Ovary (tissue), 9 donors: ENCODE data around the gene GANC. TPM values are rescaled to one million over a fixed set of nuclear protein-coding genes. Genes with fewer than 3 reads are reported as not detected.
"Not testable (repeated sequence)": the region's sequence is repeated elsewhere in the genome, so short reads cannot be mapped to it uniquely, and the experiment has no call there.

Experiments used
- DNase-seq, 5 donors: peaks; one replicate each; pipeline ENCODE4 v3.0.0-alpha.2; 2019 to 2020
- H3K27ac ChIP-seq, 2 donors: fragments of 200-600 bp; one replicate each; pipeline versions ENCODE4 v1.5.1 to v1.8.0; 2019 to 2022
- H3K27me3 ChIP-seq: fragments of 200-600 bp; one replicate; pipeline ENCODE4 v1.8.0; 2022
- H3K36me3 ChIP-seq: fragments of 200-600 bp; sonication (generic); one replicate; pipeline ENCODE4 v1.5.1; 2019
- H3K4me1 ChIP-seq: one replicate; pipeline ENCODE4 v1.8.1; 2013; ENCODE audit warnings: mild to moderate bottlenecking, moderate library complexity; ENCODE audit not compliant: insufficient read depth
- H3K4me3 ChIP-seq: fragments of 200-600 bp; sonication (generic); one replicate; pipeline ENCODE4 v1.5.1; 2017
- H3K9me3 ChIP-seq, 2 donors: fragments of 200-600 bp in 1 of 2; sonication (generic) in 1 of 2; one replicate each; pipeline versions ENCODE4 v1.5.1 to v1.8.1; 2013 to 2019; ENCODE audit warnings: mild to moderate bottlenecking in 1 of 2, moderate library complexity in 1 of 2
- CTCF ChIP-seq, 3 donors: fragments of 450-650 bp in 2 of 3; fragments of 200-600 bp in 1 of 3; IDR thresholded peaks; one replicate each; pipeline versions ENCODE4 v1.5.1 to v1.8.0; 2016 to 2022; ENCODE audit warnings: antibody characterized with exemption in 3 of 3, mild to moderate bottlenecking in 1 of 3
- EP300 ChIP-seq: sonication (generic); formaldehyde crosslinking; IDR thresholded peaks from one replicate; pipeline ENCODE4 v1.6.1; 2017; ENCODE audit warnings: antibody characterized with exemption
- POLR2A ChIP-seq: fragments of 450-650 bp; IDR thresholded peaks from one replicate; pipeline ENCODE4 v1.6.1; 2017; ENCODE audit warnings: antibody characterized with exemption, mild to moderate bottlenecking, moderate library complexity
- WGBS, 3 donors: extraction: QIAGEN DNeasy Blood & Tissue Kit in 1 of 3; methylation state at CpG; one replicate each; pipeline versions ENCODE4 v1.1.5 to v1.1.7; 2013 to 2017; 5-methylcytosine and 5-hydroxymethylcytosine counted together
- intact Hi-C, 4 donors: fragments of 100-400 bp; cut with DNase I; formaldehyde crosslinking; loops; one replicate each; pipeline versions ENCODE4 v1.11.0 to v1.15.1; 2022 to 2023
- polyA plus RNA-seq, 2 donors: library from polyadenylated mRNA; stranded (reverse); fragments of 200-250 nt in 1 of 2; fragments of 350-450 nt in 1 of 2; fragmentation: Illumina TruSeq in 1 of 2; extraction: RNeasy Lipid Tissue Mini Kit (QIAGEN cat#74804) in 1 of 2; gene quantifications; one replicate each; pipeline ENCODE4 v1.2.3, GENCODE V29; 2013 to 2014
- total RNA-seq, 7 donors: library from RNA; depleted of rRNA in 2 of 7; stranded (reverse); fragments of >200 nt in 2 of 7; fragmentation: NEBNext Ultra II Directional in 3 of 7; extraction: Animal tissue kit (Norgen Biotek cat#: 25700) in 3 of 7; gene quantifications; one replicate each; pipeline versions ENCODE4 v1.1.0 to v1.2.4, GENCODE V29; 2016 to 2023
- donor health status: DM: no; HTN: no; CAD: no; lungs with moderate emphysema.
- donor health status: DM: no; HTN: no; CAD: no.
- donor health status: Bipolar disorder and iron deficiency.
- donor health status: DM: yes; HTN: yes; CAD: no.
- donor health status: DM: no; HTN: no; CAD: no.
- donor health status: DM: yes; HTN: yes; CAD: no.

The GANC gene
- total and polyA plus RNA-seq, 9 donors: 10.0 to 31.5 (median 28.1) TPM

DNA sequence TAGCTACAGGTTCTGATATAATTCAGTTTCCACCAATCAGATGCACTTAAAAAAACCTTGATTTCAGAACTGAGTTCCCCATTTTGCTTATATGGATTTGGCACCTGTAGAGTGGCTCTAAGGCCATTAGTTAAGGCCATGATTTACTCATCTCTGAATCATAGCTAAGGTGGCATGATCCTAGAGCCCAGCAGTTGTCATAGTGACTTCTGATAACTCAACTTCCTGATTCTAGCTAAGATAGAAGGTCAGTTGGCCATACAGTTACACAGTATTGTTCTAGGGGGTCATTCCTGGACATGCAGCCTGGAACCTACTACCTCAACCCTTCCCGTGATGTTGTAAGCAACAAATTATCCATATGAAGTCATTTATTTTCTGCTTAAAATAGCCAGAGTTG lies 16.2 kb downstream of the GANC start:
- Histone ChIP-seq H3K27ac (no peak overlapping the region), H3K36me3 (no peaks in the 10 kb centered on the region), H3K9me3 (no peaks in the 10 kb centered on the region), H3K27me3 (no peaks in the 10 kb centered on the region), H3K4me1 (no peaks in the 10 kb centered on the region), H3K4me3 (no peak overlapping the region)
- 95 to 100% (median 97%) methylated on average over 1 of the region's 1 CpG for WGBS, 3 donors
- intact Hi-C loops: no loop called here
- DNase-seq: no peak
- no peak for TF ChIP-seq CTCF (IDR thresholded peaks at IDR 0.05)
- TF ChIP-seq EP300: no peak
- no peak for TF ChIP-seq POLR2A

GRCh38 chr15:42301004-42301403 lies 28.0 kb downstream of the GANC start:
- H3K36me3 ChIP-seq, H3K27me3 ChIP-seq, intact Hi-C loops, H3K4me1 ChIP-seq, H3K4me3 ChIP-seq, H3K9me3 ChIP-seq, H3K27ac ChIP-seq, DNase-seq: not testable (repeated sequence)
- WGBS, 3 donors: 76 to 97% (median 96%) methylated on average over 4 of the region's 4 CpGs

GRCh38 chr15:42306681-42307080 lies 33.7 kb downstream of the GANC start:
- no peak for DNase-seq
- H3K36me3 ChIP-seq: no peaks in the 10 kb centered on the region
- 63 to 81% (median 74%) methylated on average over 1 of the region's 1 CpG for WGBS, 3 donors
- no peaks in the 10 kb centered on the region for H3K27me3 ChIP-seq
- TF ChIP-seq POLR2A (no peak), CTCF (IDR thresholded peaks at IDR 0.05) (no peak), EP300 (no peak)
- H3K4me3 ChIP-seq: no peak overlapping the region
- H3K9me3 ChIP-seq: no peaks in the 10 kb centered on the region
- no peaks in the 10 kb centered on the region for H3K4me1 ChIP-seq
- intact Hi-C loops: no loop called here
- no peak overlapping the region for H3K27ac ChIP-seq

- Histone ChIP-seq H3K4me1 (no peaks in the 10 kb centered on the region), H3K27me3 (no peaks in the 10 kb centered on the region), H3K9me3 (no peaks in the 10 kb centered on the region), H3K36me3 (no peaks in the 10 kb centered on the region), H3K27ac (no peak overlapping the region), H3K4me3 (no peak overlapping the region)
- TF ChIP-seq EP300 (no peak), POLR2A (no peak), CTCF (IDR thresholded peaks at IDR 0.05) (no peak)
- DNase-seq: no peak
- intact Hi-C loops: no loop called here
- WGBS, 3 donors: 48 to 52% (median 51%) methylated on average over 3 of the region's 3 CpGs
Measured at GRCh38 chr15:42313463-42313862, 40.5 kb downstream of the GANC start.

GRCh38 chr15:42314818-42315217 lies 41.8 kb downstream of the GANC start:
- H3K4me1 ChIP-seq: no peaks in the 10 kb centered on the region
- H3K36me3 ChIP-seq: no peaks in the 10 kb centered on the region
- DNase-seq: no peak
- WGBS, 3 donors: 87 to 98% (median 98%) methylated on average over 1 of the region's 1 CpG
- no peak overlapping the region for H3K27ac ChIP-seq
- H3K9me3 ChIP-seq: no peaks in the 10 kb centered on the region
- no peaks in the 10 kb centered on the region for H3K27me3 ChIP-seq
- TF ChIP-seq EP300 (no peak), POLR2A (no peak), CTCF (IDR thresholded peaks at IDR 0.05) (no peak)
- H3K4me3 ChIP-seq: no peak overlapping the region
- intact Hi-C loops: no loop called here
